GM23248 (cell line): ENCODE data around the gene TP63. TPM values are rescaled to one million over a fixed set of nuclear protein-coding genes. Genes with fewer than 3 reads are reported as not detected.

ENCODE experiments used
- DNase-seq: peaks from one replicate; pipeline ENCODE4 v3.0.0-alpha.2; 2015
- H2AFZ ChIP-seq: fragments of 200-600 bp; sonication (generic); 2 replicates; pipeline ENCODE4 v1.6.1; 2016; ENCODE audit warnings: antibody characterized with exemption
- H3F3A ChIP-seq: fragments of 200-600 bp; sonication (generic); 2 replicates; pipeline ENCODE4 v1.6.1; 2016; ENCODE audit warnings: mild to moderate bottlenecking, antibody characterized with exemption, mixed run types; ENCODE audit not compliant: insufficient read depth
- H3K27ac ChIP-seq: fragments of 200-600 bp; sonication (generic); 2 replicates; pipeline ENCODE4 v1.5.1; 2016; ENCODE audit warnings: mild to moderate bottlenecking
- H3K27me3 ChIP-seq: fragments of 200-600 bp; sonication (generic); replicated peaks from 2 replicates; pipeline ENCODE4 v1.6.1; 2016; ENCODE audit warnings: mild to moderate bottlenecking; ENCODE audit not compliant: insufficient read depth
- H3K36me3 ChIP-seq: fragments of 200-600 bp; sonication (generic); 2 replicates; pipeline ENCODE4 v1.6.1; 2016; ENCODE audit warnings: low read depth, mild to moderate bottlenecking
- H3K4me1 ChIP-seq: fragments of 200-600 bp; sonication (generic); 2 replicates; pipeline ENCODE4 v1.6.1; 2016; ENCODE audit warnings: mild to moderate bottlenecking; ENCODE audit not compliant: insufficient read depth
- H3K4me2 ChIP-seq: fragments of 200-600 bp; sonication (generic); one replicate; pipeline ENCODE4 v1.6.1; 2016; ENCODE audit warnings: mild to moderate bottlenecking; ENCODE audit not compliant: unreplicated experiment
- H3K4me3 ChIP-seq: fragments of 200-600 bp; sonication (generic); 2 replicates; pipeline ENCODE4 v1.5.1; 2016; ENCODE audit warnings: mild to moderate bottlenecking
- H3K79me2 ChIP-seq: fragments of 200-600 bp; sonication (generic); 2 replicates; pipeline ENCODE4 v1.6.1; 2016; ENCODE audit warnings: mild to moderate bottlenecking; ENCODE audit not compliant: insufficient read depth
- H3K9ac ChIP-seq: fragments of 200-600 bp; sonication (generic); 2 replicates; pipeline ENCODE4 v1.6.1; 2016; ENCODE audit warnings: mild to moderate bottlenecking
- H3K9me2 ChIP-seq: fragments of 200-600 bp; sonication (generic); 2 replicates; pipeline ENCODE4 v1.6.1; 2016; ENCODE audit warnings: mixed run types, mild to moderate bottlenecking, moderate library complexity; ENCODE audit not compliant: insufficient read depth
- H3K9me3 ChIP-seq: fragments of 200-600 bp; sonication (generic); one replicate; pipeline ENCODE4 v1.6.1; 2017; ENCODE audit warnings: low read depth
- H4K20me1 ChIP-seq: fragments of 200-600 bp; sonication (generic); 2 replicates; pipeline ENCODE4 v1.6.0; 2016; ENCODE audit not compliant: insufficient read depth
- EZH2 ChIP-seq: fragments of 200-600 bp; sonication (generic); IDR thresholded peaks from 2 replicates; pipeline ENCODE4 v1.6.1; 2018; ENCODE audit warnings: antibody characterized with exemption, mild to moderate bottlenecking; ENCODE audit not compliant: insufficient read depth, poor library complexity, severe bottlenecking
- EZH2phosphoT487 ChIP-seq: fragments of 200-600 bp; sonication (generic); IDR thresholded peaks from 2 replicates; pipeline ENCODE4 v1.6.1; 2018; ENCODE audit warnings: antibody characterized with exemption, moderate library complexity, mild to moderate bottlenecking, low read depth; ENCODE audit not compliant: insufficient read depth
- WGBS, 2 experiments: methylation state at CpG; one replicate each; pipeline ENCODE4 v1.1.6; 2015 to 2017; ENCODE audit warnings: low lambda C conversion rate in 2 of 2, low coverage in 1 of 2; ENCODE audit errors: missing lambda C conversion rate in 2 of 2; 5-methylcytosine and 5-hydroxymethylcytosine counted together
- in situ Hi-C: fragments of 300-500 bp; cut with MboI; formaldehyde crosslinking; loops from 2 replicates; pipeline ENCODE4 v1.15.0; 2020
- polyA plus RNA-seq: library from polyadenylated mRNA; unstranded; fragments of >200 nt; fragmentation: Nextera tagmentation; extraction: Ambion mirVana; gene quantifications from 2 replicates; pipeline ENCODE4 v1.2.1, GENCODE V29; 2016
- total RNA-seq: library from RNA; depleted of rRNA; stranded (reverse); fragments of >200 nt; shearing (Covaris generic); gene quantifications from 2 replicates; pipeline ENCODE4 v1.2.3, GENCODE V29; 2014

TP63 gene
- total and polyA plus RNA-seq, 2 experiments from 2014 or later, result not detected

DNA sequence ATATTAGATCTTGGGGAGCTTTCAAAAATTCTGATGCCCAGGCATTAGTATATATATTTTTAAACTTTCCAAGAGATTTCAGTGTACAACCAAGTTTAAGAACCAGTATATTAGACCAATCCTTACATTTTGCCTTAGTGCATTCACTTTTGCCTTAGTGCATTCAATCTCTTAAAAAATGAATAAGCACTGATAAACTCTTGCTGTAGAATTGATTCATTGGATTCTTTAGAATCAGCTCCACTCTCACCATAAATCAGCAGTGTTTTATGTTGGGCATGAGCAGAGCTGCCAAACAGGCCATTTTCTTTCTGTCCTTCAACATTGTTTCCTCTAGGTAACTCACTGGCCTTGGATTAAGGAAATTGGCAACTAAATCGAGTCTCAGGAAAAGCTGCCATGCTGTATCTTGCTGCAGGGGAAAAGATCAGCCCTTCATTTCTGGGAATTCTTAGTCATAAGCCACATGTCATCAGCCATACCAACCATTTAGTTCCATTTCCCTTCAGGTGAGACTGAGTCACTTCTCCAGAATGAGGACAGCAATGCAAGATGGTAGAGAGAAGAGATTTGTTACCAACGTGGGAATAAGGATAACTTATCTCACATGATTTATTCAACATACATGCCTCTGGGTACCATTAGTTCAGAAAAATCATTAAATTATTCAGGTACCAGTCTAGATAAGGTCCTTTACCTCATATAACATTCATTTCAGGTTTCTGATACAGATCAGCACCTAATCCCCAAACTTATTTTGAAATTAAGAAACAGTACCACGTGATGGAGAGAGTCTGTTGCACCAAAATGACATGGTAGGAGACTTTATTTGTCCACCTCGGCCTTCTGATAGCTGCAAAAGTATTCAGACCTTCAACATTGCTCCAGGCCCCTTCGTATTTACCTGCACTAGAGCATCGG is 297.0 kb downstream of the TP63 start:
- 86 to 87% methylated on average over 6 of the region's 6 CpGs for WGBS, 2 experiments
- no peak overlapping the region for H3K4me3 ChIP-seq
- no peaks in the 10 kb centered on the region for H3K9me2 ChIP-seq
- H3K27me3 ChIP-seq, result no peaks in the 10 kb centered on the region
- in situ Hi-C loops, result no loop called here
- H3K4me1 ChIP-seq, result 0 out of 2 replicates have a peak, but pooled peaks cover 3% of the 10 kb centered on the region
- H3K4me2 ChIP-seq, result no peak overlapping the region
- DNase-seq, result peak; percentile 12
- no peaks in the 10 kb centered on the region for H3K79me2 ChIP-seq
- H3K9ac ChIP-seq, result no peak overlapping the region
- peak overlapping the region; percentile 1; the same call in 1 of the 2 replicates for H2AFZ ChIP-seq
- no peak for TF ChIP-seq EZH2phosphoT487
- TF ChIP-seq EZH2, result no peak
- H3F3A ChIP-seq, result no peaks in the 10 kb centered on the region
- H3K27ac ChIP-seq, result no peak overlapping the region
- H3K9me3 ChIP-seq, result no peaks in the 10 kb centered on the region
- no peaks in the 10 kb centered on the region for H3K36me3 ChIP-seq
- no peaks in the 10 kb centered on the region for H4K20me1 ChIP-seq

DNA sequence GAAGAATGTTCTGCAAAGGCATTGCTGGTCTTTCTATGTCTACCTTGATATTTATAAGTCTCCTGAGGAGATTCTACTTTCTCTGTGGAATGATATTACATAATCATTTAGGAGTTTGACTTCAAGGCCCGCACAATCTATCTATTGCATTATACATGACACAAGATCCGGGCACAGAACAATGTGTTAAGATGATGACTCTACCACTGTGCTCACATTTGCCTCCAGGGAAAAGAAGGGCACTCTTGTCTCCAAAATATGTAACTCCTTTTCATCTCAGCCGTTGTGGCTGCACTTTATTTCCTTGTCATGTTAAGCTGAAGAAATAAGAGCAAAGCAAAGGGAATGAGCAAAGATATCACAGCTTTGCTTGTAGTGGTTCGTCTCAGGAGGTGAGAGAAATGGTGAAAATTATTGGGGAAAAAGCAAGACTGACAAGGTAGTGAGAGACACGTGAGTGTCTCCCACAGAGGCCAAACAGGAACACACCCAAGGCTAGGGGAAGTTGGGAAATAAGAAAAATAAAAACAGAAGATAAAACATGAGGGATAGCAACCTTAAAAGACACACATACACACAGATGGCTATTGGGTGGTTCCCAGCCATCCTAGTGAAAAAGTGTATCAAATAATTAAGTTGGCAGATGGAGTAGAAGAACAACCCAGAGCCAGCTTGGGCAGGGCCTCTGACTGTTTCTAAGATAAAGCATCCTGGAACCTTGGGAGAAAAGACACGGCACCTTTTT is 305.2 kb downstream of the TP63 start:
- in situ Hi-C loops, result no loop called here

DNA sequence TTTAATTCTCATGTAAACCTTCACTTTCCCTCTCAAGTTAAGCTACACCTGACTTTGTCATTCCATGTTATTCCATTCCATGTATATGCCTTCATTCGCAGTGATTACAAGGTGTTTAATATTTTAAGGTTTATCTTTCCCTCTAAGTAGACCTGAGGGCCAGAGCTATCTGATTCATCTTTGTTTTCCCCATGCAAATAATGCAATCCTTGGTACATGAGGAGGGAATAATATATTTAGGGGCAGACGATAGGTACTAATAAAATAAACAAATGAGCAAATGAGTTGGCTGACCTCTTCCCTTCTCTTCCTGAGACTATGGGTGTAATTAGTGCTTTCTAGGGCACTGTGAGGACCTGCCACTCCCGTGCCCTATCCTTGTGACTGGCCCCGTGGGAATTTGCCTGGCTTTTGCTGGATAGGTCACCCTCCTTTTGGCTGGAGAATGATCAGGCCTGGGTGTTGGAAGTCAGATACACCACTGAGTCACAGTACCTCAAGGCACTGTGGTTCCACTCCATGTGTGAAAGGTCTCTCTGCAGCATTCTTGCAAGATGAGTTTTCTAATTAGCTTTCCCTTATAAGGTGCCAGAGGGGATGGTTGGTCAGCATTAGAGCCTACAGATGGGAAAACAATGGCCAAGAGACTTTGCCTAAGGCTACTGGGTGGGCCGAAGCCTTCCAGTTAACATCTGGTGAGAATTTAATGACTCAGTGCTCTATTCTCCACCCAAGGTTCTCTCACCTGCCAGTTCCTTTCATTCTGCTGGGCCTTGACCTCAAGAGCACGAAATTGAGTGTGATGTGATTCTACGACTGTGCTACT is 306.3 kb downstream of the TP63 start:
- Histone ChIP-seq H2AFZ (no peak overlapping the region), H3K9ac (no peak overlapping the region; the same call in 1 of the 2 replicates), H3K9me2 (no peaks in the 10 kb centered on the region), H3K27ac (peak overlapping the region; percentile 72), H3K27me3 (no peaks in the 10 kb centered on the region), H3K36me3 (no peaks in the 10 kb centered on the region), H3K4me2 (peak overlapping the region; percentile 33), H3K4me1 (peaks cover 32% of the 10 kb centered on the region), H4K20me1 (no peaks in the 10 kb centered on the region), H3K9me3 (no peaks in the 10 kb centered on the region), H3K4me3 (no peak overlapping the region), H3K79me2 (no peaks in the 10 kb centered on the region), H3F3A (peaks cover 19% of the 10 kb centered on the region)
- DNase-seq, result peak; percentile 99
- in situ Hi-C loops, result no loop called here
- TF ChIP-seq EZH2phosphoT487, result peak; percentile 86; the same call in 1 of the 2 replicates
- no peak for TF ChIP-seq EZH2
- 22 to 27% methylated on average over 7 of the region's 7 CpGs for WGBS, 2 experiments

More for the DNA sequence above, 305.2 kb downstream of the TP63 start:
- Histone ChIP-seq H3K36me3 (no peaks in the 10 kb centered on the region), H3K4me2 (peak overlapping the region; percentile 33), H3K4me1 (peaks cover 24% of the 10 kb centered on the region), H3K27ac (peak overlapping the region; percentile 72; the same call in 1 of the 2 replicates), H3K9ac (no peak overlapping the region), H3K9me2 (no peaks in the 10 kb centered on the region), H3F3A (peaks cover 19% of the 10 kb centered on the region), H3K9me3 (no peaks in the 10 kb centered on the region), H2AFZ (no peak overlapping the region), H4K20me1 (no peaks in the 10 kb centered on the region), H3K27me3 (no peaks in the 10 kb centered on the region), H3K79me2 (no peaks in the 10 kb centered on the region), H3K4me3 (no peak overlapping the region)
- peak; percentile 22 for DNase-seq
- TF ChIP-seq EZH2, result no peak
- TF ChIP-seq EZH2phosphoT487, result no peak
- WGBS, 2 experiments, result 83 to 85% methylated on average over 6 of the region's 6 CpGs

DNA sequence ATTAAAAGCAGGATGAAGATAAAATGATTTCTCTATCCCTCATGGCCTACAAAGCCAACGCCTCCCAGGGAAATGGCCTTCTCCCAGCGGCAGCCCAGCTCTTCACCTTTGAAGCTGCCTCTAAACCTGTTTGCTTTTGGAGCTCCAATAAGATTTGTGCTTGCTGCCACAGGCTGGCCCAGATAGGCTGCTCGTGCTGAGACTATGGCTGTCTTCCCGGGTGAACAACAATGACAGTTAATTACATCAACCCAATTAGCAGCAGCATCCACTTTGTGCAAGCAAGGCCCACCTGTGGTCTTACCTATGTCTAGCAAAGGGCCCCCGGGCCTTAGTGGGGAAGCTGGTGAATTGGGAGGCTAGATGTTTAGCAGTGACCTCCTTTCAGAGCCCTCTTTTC is 309.9 kb downstream of the TP63 start:
- no peak overlapping the region for H3K4me3 ChIP-seq
- 94 to 95% methylated on average over 5 of the region's 5 CpGs for WGBS, 2 experiments
- DNase-seq, result no peak
- no peaks in the 10 kb centered on the region for H3K27me3 ChIP-seq
- no peaks in the 10 kb centered on the region for H3K79me2 ChIP-seq
- H3K4me1 ChIP-seq, result peaks cover 30% of the 10 kb centered on the region
- H3K4me2 ChIP-seq, result no peak overlapping the region
- no peak overlapping the region for H3K27ac ChIP-seq
- peaks cover 17% of the 10 kb centered on the region for H3F3A ChIP-seq
- in situ Hi-C loops, result loop anchor here (5.0 kb wide), 1 partner anchor 664 kb away; no protein-coding TSS in a partner anchor
- no peaks in the 10 kb centered on the region for H3K9me3 ChIP-seq
- no peak overlapping the region for H3K9ac ChIP-seq
- H3K36me3 ChIP-seq, result no peaks in the 10 kb centered on the region
- no peaks in the 10 kb centered on the region for H3K9me2 ChIP-seq
- TF ChIP-seq EZH2, result no peak
- H4K20me1 ChIP-seq, result no peaks in the 10 kb centered on the region
- no peak overlapping the region for H2AFZ ChIP-seq
